ENCODE measurements around the gene HIVEP3. TPM values are rescaled to one million over a fixed set of nuclear protein-coding genes. Genes with fewer than 3 reads are reported as not detected.
"Not testable (repeated sequence)": the region's sequence is repeated elsewhere in the genome, so short reads cannot be mapped to it uniquely, and the experiment has no call there.

The HIVEP3 gene
- total RNA-seq, 1 experiment from 2014 or later: 1.4 TPM

- in situ Hi-C loops (cut with HindIII; ENCODE audit: low pct_unique_long_range_greater_than_20kb, low sequenced_read_pairs); DNase-seq (ENCODE audit: low read depth): not testable (repeated sequence)
Observed at GRCh38 chr1:41554746-41555145, 364.0 kb downstream of the HIVEP3 start.

GRCh38 chr1:41547781-41548560, 370.8 kb downstream of the HIVEP3 start:
- in situ Hi-C loops (cut with HindIII; ENCODE audit: low pct_unique_long_range_greater_than_20kb, low sequenced_read_pairs): no loop called here
- no peak for DNase-seq (ENCODE audit: low read depth)

GRCh38 chr1:41547336-41547735, 371.4 kb downstream of the HIVEP3 start:
- in situ Hi-C loops (cut with HindIII; ENCODE audit: low pct_unique_long_range_greater_than_20kb, low sequenced_read_pairs): no loop called here
- DNase-seq (ENCODE audit: low read depth): no peak

GRCh38 chr1:41546833-41547135, 371.9 kb downstream of the HIVEP3 start:
- in situ Hi-C loops (cut with HindIII; ENCODE audit: low pct_unique_long_range_greater_than_20kb, low sequenced_read_pairs): no loop called here
- DNase-seq (ENCODE audit: low read depth): no peak

GRCh38 chr1:41545996-41546832, 372.5 kb downstream of the HIVEP3 start:
- in situ Hi-C loops (cut with HindIII; ENCODE audit: low pct_unique_long_range_greater_than_20kb, low sequenced_read_pairs): no loop called here
- no peak for DNase-seq (ENCODE audit: low read depth)

GRCh38 chr1:41542196-41542930, 376.4 kb downstream of the HIVEP3 start:
- DNase-seq (ENCODE audit: low read depth): no peak
- in situ Hi-C loops (cut with HindIII; ENCODE audit: low pct_unique_long_range_greater_than_20kb, low sequenced_read_pairs): no loop called here

GRCh38 chr1:41541592-41541952, 377.1 kb downstream of the HIVEP3 start:
- in situ Hi-C loops (cut with HindIII; ENCODE audit: low pct_unique_long_range_greater_than_20kb, low sequenced_read_pairs): no loop called here
- no peak for DNase-seq (ENCODE audit: low read depth)

- DNase-seq (ENCODE audit: low read depth): no peak
- in situ Hi-C loops (cut with HindIII; ENCODE audit: low pct_unique_long_range_greater_than_20kb, low sequenced_read_pairs): no loop called here
Observed at GRCh38 chr1:41540886-41541591, 377.7 kb downstream of the HIVEP3 start.

- in situ Hi-C loops (cut with HindIII; ENCODE audit: low pct_unique_long_range_greater_than_20kb, low sequenced_read_pairs): no loop called here
- DNase-seq (ENCODE audit: low read depth): no peak
Observed at GRCh38 chr1:41539999-41540398, 378.7 kb downstream of the HIVEP3 start.

- in situ Hi-C loops (cut with HindIII; ENCODE audit: low pct_unique_long_range_greater_than_20kb, low sequenced_read_pairs): no loop called here
- DNase-seq (ENCODE audit: low read depth): no peak
Observed at GRCh38 chr1:41539418-41539805, 379.3 kb downstream of the HIVEP3 start.

- no peak for DNase-seq (ENCODE audit: low read depth)
- in situ Hi-C loops (cut with HindIII; ENCODE audit: low pct_unique_long_range_greater_than_20kb, low sequenced_read_pairs): no loop called here
Observed at GRCh38 chr1:41538741-41539417, 379.8 kb downstream of the HIVEP3 start.

GRCh38 chr1:41537788-41538351, 380.9 kb downstream of the HIVEP3 start:
- peak; percentile 10 for DNase-seq (ENCODE audit: low read depth)
- in situ Hi-C loops (cut with HindIII; ENCODE audit: low pct_unique_long_range_greater_than_20kb, low sequenced_read_pairs): no loop called here

GRCh38 chr1:41537251-41537650, 381.5 kb downstream of the HIVEP3 start:
- in situ Hi-C loops (cut with HindIII; ENCODE audit: low pct_unique_long_range_greater_than_20kb, low sequenced_read_pairs): no loop called here
- no peak for DNase-seq (ENCODE audit: low read depth)

GRCh38 chr1:41536361-41536802, 382.3 kb downstream of the HIVEP3 start:
- DNase-seq (ENCODE audit: low read depth): no peak
- in situ Hi-C loops (cut with HindIII; ENCODE audit: low pct_unique_long_range_greater_than_20kb, low sequenced_read_pairs): no loop called here

GRCh38 chr1:41535716-41536115, 383.0 kb downstream of the HIVEP3 start:
- in situ Hi-C loops (cut with HindIII; ENCODE audit: low pct_unique_long_range_greater_than_20kb, low sequenced_read_pairs): no loop called here
- no peak for DNase-seq (ENCODE audit: low read depth)

GRCh38 chr1:41535276-41535675, 383.4 kb downstream of the HIVEP3 start:
- no peak for DNase-seq (ENCODE audit: low read depth)
- in situ Hi-C loops (cut with HindIII; ENCODE audit: low pct_unique_long_range_greater_than_20kb, low sequenced_read_pairs): no loop called here

GRCh38 chr1:41534181-41535076, 384.3 kb downstream of the HIVEP3 start:
- DNase-seq (ENCODE audit: low read depth): no peak
- in situ Hi-C loops (cut with HindIII; ENCODE audit: low pct_unique_long_range_greater_than_20kb, low sequenced_read_pairs): no loop called here
